ENCODE measurements around the gene SSH2. TPM values are rescaled to one million over a fixed set of nuclear protein-coding genes. Genes with fewer than 3 reads are reported as not detected.
A peak's percentile ranks its signal among the peaks of the same experiment; 100 is the strongest.

Gene SSH2
- total RNA-seq, 1 donor from 2014 or later = 12.2 TPM

DNA sequence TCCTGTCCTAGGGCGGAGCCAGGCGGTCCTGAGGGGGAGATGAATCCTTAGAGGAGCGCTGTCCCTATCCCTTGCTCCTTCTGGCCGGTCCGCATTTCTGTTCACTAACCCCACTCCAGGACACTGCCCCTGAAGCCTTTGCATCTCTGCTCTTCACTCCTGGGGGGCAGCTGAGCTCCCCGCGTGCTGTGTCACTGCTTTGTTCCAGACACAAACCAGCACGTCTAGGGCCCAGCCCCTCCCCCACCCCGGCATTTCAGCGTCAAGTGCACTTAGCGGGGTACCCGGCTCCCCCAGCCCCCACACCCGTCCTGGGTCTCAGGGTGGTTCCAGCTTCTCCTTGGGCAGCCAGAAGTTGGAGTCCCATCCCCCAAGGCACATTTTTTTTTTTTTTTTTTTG lies 316.2 kb downstream of the SSH2 start:
- H3K4me2 ChIP-seq = peak overlapping the region; percentile 84
- H3K27me3 Mint-ChIP-seq (ENCODE audit: insufficient read depth, low read depth) = peaks cover 25% of the 10 kb centered on the region

GRCh38 chr17:29613352-29613837 lies 316.6 kb downstream of the SSH2 start:
- Histone ChIP-seq H3K9ac (no peak overlapping the region), H2AFZ (replicated peaks) (peak overlapping the region; percentile 14), H3K36me3 (no peaks in the 10 kb centered on the region), H3K9me3 (ENCODE audit: low read depth) (no peaks in the 10 kb centered on the region), H4K20me1 (ENCODE audit: low read depth) (peaks cover 11% of the 10 kb centered on the region), H3K4me2 (peak overlapping the region; percentile 84), H3K4me1 (peaks cover 23% of the 10 kb centered on the region), H3K27me3 (peaks cover 42% of the 10 kb centered on the region), H3K27ac (no peak overlapping the region), H3K4me3 (no peak overlapping the region), H3F3A (ENCODE audit: low read depth) (peaks cover 35% of the 10 kb centered on the region), H3K79me2 (ENCODE audit: low read depth) (no peaks in the 10 kb centered on the region)
- Mint-ChIP-seq H3K36me3 (peaks cover 7% of the 10 kb centered on the region), H3K4me1 (peaks cover 25% of the 10 kb centered on the region), H3K27ac (no peak overlapping the region), H3K4me3 (peak overlapping the region; percentile 38), H3K27me3 (ENCODE audit: insufficient read depth, low read depth) (peaks cover 24% of the 10 kb centered on the region), H3K9me3 (no peaks in the 10 kb centered on the region)
- peak; percentile 96 for DNase-seq (ENCODE audit: low spot score)
- TF ChIP-seq, protein P1, sequence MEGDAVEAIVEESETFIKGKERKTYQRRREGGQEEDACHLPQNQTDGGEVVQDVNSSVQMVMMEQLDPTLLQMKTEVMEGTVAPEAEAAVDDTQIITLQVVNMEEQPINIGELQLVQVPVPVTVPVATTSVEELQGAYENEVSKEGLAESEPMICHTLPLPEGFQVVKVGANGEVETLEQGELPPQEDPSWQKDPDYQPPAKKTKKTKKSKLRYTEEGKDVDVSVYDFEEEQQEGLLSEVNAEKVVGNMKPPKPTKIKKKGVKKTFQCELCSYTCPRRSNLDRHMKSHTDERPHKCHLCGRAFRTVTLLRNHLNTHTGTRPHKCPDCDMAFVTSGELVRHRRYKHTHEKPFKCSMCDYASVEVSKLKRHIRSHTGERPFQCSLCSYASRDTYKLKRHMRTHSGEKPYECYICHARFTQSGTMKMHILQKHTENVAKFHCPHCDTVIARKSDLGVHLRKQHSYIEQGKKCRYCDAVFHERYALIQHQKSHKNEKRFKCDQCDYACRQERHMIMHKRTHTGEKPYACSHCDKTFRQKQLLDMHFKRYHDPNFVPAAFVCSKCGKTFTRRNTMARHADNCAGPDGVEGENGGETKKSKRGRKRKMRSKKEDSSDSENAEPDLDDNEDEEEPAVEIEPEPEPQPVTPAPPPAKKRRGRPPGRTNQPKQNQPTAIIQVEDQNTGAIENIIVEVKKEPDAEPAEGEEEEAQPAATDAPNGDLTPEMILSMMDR (IDR thresholded peaks at IDR 0.05) = peak; percentile 75
- TF ChIP-seq EZH2 (IDR thresholded peaks at IDR 0.05) = no peak

More for the DNA sequence above, 316.2 kb downstream of the SSH2 start:
- H3K9ac ChIP-seq = no peak overlapping the region
- no peaks in the 10 kb centered on the region for H3K79me2 ChIP-seq (ENCODE audit: low read depth)
- H3F3A ChIP-seq (ENCODE audit: low read depth) = peaks cover 40% of the 10 kb centered on the region
- Mint-ChIP-seq H3K4me3 (peak overlapping the region; percentile 38), H3K36me3 (peaks cover 7% of the 10 kb centered on the region), H3K4me1 (peaks cover 25% of the 10 kb centered on the region), H3K27ac (no peak overlapping the region), H3K9me3 (no peaks in the 10 kb centered on the region)
- H3K27ac ChIP-seq = no peak overlapping the region
- DNase-seq (ENCODE audit: low spot score) = no peak
- H3K36me3 ChIP-seq = no peaks in the 10 kb centered on the region
- peaks cover 47% of the 10 kb centered on the region for H3K27me3 ChIP-seq
- H3K4me3 ChIP-seq = no peak overlapping the region
- peaks cover 11% of the 10 kb centered on the region for H4K20me1 ChIP-seq (ENCODE audit: low read depth)
- H3K9me3 ChIP-seq (ENCODE audit: low read depth) = no peaks in the 10 kb centered on the region
- TF ChIP-seq, protein P1 (IDR thresholded peaks at IDR 0.05) = no peak
- no peak for TF ChIP-seq EZH2phosphoT487 (IDR thresholded peaks at IDR 0.05)
- no peak for TF ChIP-seq EZH2 (IDR thresholded peaks at IDR 0.05)
- H2AFZ ChIP-seq (replicated peaks) = peak overlapping the region; percentile 14
- peaks cover 23% of the 10 kb centered on the region for H3K4me1 ChIP-seq

DNA sequence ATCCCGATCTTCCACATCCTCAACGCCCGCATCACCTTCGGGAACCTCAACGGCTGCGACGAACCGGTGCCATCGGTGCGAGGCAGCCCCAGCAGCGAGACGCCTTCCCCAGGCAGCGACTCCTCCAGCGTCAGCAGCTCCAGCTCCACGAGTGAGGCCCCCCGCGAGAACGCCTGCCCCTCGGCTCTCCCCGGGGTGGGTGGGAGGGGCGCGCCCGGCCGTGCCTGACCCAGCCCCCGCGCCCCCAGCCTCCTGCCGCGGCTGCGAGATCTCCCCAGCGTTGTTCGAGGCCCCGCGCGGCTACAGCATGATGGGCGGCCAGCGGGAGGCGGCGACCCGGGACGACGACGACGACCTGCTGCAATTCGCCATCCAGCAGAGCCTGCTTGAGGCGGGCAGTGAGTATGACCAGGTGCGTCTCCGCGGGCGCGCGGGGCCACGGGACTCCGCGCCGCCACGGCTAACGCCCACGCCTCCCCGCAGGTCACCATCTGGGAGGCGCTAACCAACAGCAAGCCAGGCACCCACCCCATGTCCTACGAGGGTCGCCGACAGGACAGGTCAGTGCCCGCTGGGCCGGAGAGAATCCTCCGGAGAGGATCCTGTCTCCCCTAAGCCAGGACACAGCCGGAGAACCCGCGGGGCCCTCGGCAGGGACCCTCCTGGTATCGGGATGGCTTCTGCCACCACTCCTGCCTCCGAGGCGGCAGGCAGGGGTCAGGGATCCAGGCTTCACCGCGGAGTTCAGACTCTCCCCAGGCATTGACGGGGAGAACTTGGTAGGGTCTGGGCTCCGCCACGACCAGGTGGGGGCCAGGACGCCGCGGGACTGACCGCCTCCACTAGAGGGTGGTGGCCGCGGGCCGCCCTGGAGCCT lies 317.4 kb downstream of the SSH2 start:
- no peaks in the 10 kb centered on the region for H3K9me3 Mint-ChIP-seq
- Histone ChIP-seq H3F3A (ENCODE audit: low read depth) (peaks cover 31% of the 10 kb centered on the region), H3K4me1 (peaks cover 23% of the 10 kb centered on the region), H3K4me2 (no peak overlapping the region), H2AFZ (replicated peaks) (no peak overlapping the region), H3K9me3 (ENCODE audit: low read depth) (no peaks in the 10 kb centered on the region), H3K4me3 (no peak overlapping the region), H3K9ac (no peak overlapping the region), H3K27ac (no peak overlapping the region), H3K36me3 (no peaks in the 10 kb centered on the region), H3K79me2 (ENCODE audit: low read depth) (no peaks in the 10 kb centered on the region), H4K20me1 (ENCODE audit: low read depth) (peaks cover 11% of the 10 kb centered on the region), H3K27me3 (peaks cover 35% of the 10 kb centered on the region)
- H3K27me3 Mint-ChIP-seq (ENCODE audit: insufficient read depth, low read depth) = peaks cover 20% of the 10 kb centered on the region
- H3K4me3 Mint-ChIP-seq = no peak overlapping the region
- TF ChIP-seq EZH2phosphoT487 (IDR thresholded peaks at IDR 0.05) = no peak
- no peak for DNase-seq (ENCODE audit: low spot score)
- peaks cover 28% of the 10 kb centered on the region for H3K4me1 Mint-ChIP-seq
- no peak overlapping the region for H3K27ac Mint-ChIP-seq
- H3K36me3 Mint-ChIP-seq = peaks cover 9% of the 10 kb centered on the region

- Histone ChIP-seq H3K27me3 (peaks cover 29% of the 10 kb centered on the region), H3K79me2 (ENCODE audit: low read depth) (no peaks in the 10 kb centered on the region), H3F3A (ENCODE audit: low read depth) (peaks cover 31% of the 10 kb centered on the region), H2AFZ (replicated peaks) (no peak overlapping the region), H3K27ac (no peak overlapping the region), H3K9me3 (ENCODE audit: low read depth) (no peaks in the 10 kb centered on the region), H3K9ac (no peak overlapping the region), H3K4me3 (no peak overlapping the region), H3K36me3 (no peaks in the 10 kb centered on the region), H3K4me2 (no peak overlapping the region), H4K20me1 (ENCODE audit: low read depth) (peaks cover 8% of the 10 kb centered on the region), H3K4me1 (peaks cover 23% of the 10 kb centered on the region)
- peaks cover 20% of the 10 kb centered on the region for H3K27me3 Mint-ChIP-seq (ENCODE audit: insufficient read depth, low read depth)
- TF ChIP-seq EZH2phosphoT487 (IDR thresholded peaks at IDR 0.05) (no peak), EZH2 (IDR thresholded peaks at IDR 0.05) (no peak)
- TF ChIP-seq, protein P1 (IDR thresholded peaks at IDR 0.05) = no peak
- no peak overlapping the region for H3K4me3 Mint-ChIP-seq
- peaks cover 30% of the 10 kb centered on the region for H3K4me1 Mint-ChIP-seq
- H3K27ac Mint-ChIP-seq = no peak overlapping the region
- peaks cover 9% of the 10 kb centered on the region for H3K36me3 Mint-ChIP-seq
- DNase-seq (ENCODE audit: low spot score) = no peak
- no peaks in the 10 kb centered on the region for H3K9me3 Mint-ChIP-seq
Measured at GRCh38 chr17:29612094-29612403, 318.0 kb downstream of the SSH2 start.

All from neural progenitor cell (in vitro differentiated cells).